ENCODE data around the gene BACH2.

GRCh38 chr6:90315354-90315950 lies 18.8 kb upstream of the BACH2 start:
- TF ChIP-seq POLR2A (IDR thresholded peaks at IDR 0.05; ENCODE audit: low read depth, low read length) (no peak), POLR2AphosphoS5 (IDR thresholded peaks at IDR 0.05; ENCODE audit: low read depth, low read length) (no peak)

All from GM12892 (cell line).